ENCODE results near the gene MAVS. TPM values are rescaled to one million over a fixed set of nuclear protein-coding genes. Genes with fewer than 3 reads are reported as not detected.

Gene MAVS
- total and polyA plus RNA-seq, 9 of the 15 experiments (the other 6 are each of a cell fraction or from before 2014, with no cell fraction given): 1.6 to 22.0 (median 11.3) TPM

GRCh38 chr20:3811467-3812258, 35.0 kb upstream of the MAVS start (continued):
- TF ChIP-seq ZNF639 (CRISPR knock-in tag; conservative IDR thresholded peaks at IDR 0.05 in 1 of 2, IDR thresholded peaks at IDR 0.05 in 1 of 2) (no peak), ATF4 (CRISPR knock-in tag; IDR thresholded peaks at IDR 0.05) (no peak), L3MBTL2 (IDR thresholded peaks at IDR 0.05) (peak; percentile 84), POLR2B (IDR thresholded peaks at IDR 0.05; ENCODE audit: low read depth, partially characterized antibody) (no peak), NFIX (CRISPR knock-in tag; IDR thresholded peaks at IDR 0.05; ENCODE audit: low read depth) (no peak), ASH1L (IDR thresholded peaks at IDR 0.05; ENCODE audit: borderline replicate concordance, low read depth, partially characterized antibody) (no peak), CBX1 (IDR thresholded peaks at IDR 0.05; ENCODE audit: low read depth) (no peak), BHLHE40 (IDR thresholded peaks at IDR 0.05; ENCODE audit: low read length) (peak; percentile 82), MTA3 (IDR thresholded peaks at IDR 0.05; ENCODE audit: borderline replicate concordance) (no peak), U2AF2 (optimal IDR thresholded peaks at IDR 0.05; ENCODE audit: low read depth, low read length) (no peak)
